Liver (tissue), 9 donors: ENCODE results near the gene DDOST. TPM values are rescaled to one million over a fixed set of nuclear protein-coding genes. Genes with fewer than 3 reads are reported as not detected.

ENCODE experiments used
- DNase-seq: peaks from one replicate; pipeline ENCODE4 v3.0.0-alpha.2; 2017; ENCODE audit warnings: low spot score
- H3K27ac ChIP-seq, 2 donors: one replicate each; pipeline ENCODE4 v1.7.0; 2013; ENCODE audit warnings: inconsistent platforms in 2 of 2, low read length in 2 of 2, control low read depth in 1 of 2, low read depth in 1 of 2, mild to moderate bottlenecking in 1 of 2
- H3K27me3 ChIP-seq, 4 donors: one replicate each; pipeline versions ENCODE4 v1.6.1 to v1.7.0; 2013; ENCODE audit warnings: low read length in 3 of 4, inconsistent platforms in 1 of 4, mild to moderate bottlenecking in 1 of 4, moderate library complexity in 1 of 4; ENCODE audit not compliant: control insufficient read depth in 4 of 4, insufficient read depth in 4 of 4
- H3K36me3 ChIP-seq, 4 donors: one replicate each; pipeline versions ENCODE4 v1.6.1 to v1.7.0; 2013; ENCODE audit warnings: low read length in 3 of 4, mild to moderate bottlenecking in 3 of 4, low read depth in 1 of 4, moderate library complexity in 1 of 4; ENCODE audit not compliant: control insufficient read depth in 4 of 4, insufficient read depth in 3 of 4
- H3K4me1 ChIP-seq, 4 donors: one replicate each; pipeline versions ENCODE4 v1.6.1 to v1.7.0; 2013; ENCODE audit warnings: low read length in 3 of 4, mild to moderate bottlenecking in 3 of 4, moderate library complexity in 1 of 4; ENCODE audit not compliant: control insufficient read depth in 4 of 4, insufficient read depth in 4 of 4
- H3K4me3 ChIP-seq, 3 donors: one replicate each; pipeline versions ENCODE4 v1.6.1 to v1.7.0; 2013; ENCODE audit warnings: low read length in 3 of 3, control low read depth in 1 of 3, low read depth in 1 of 3, mild to moderate bottlenecking in 1 of 3
- H3K9ac ChIP-seq, 2 donors: one replicate each; pipeline ENCODE4 v1.7.0; 2013; ENCODE audit warnings: low read length in 2 of 2, mild to moderate bottlenecking in 2 of 2, moderate library complexity in 2 of 2, control low read depth in 1 of 2, low read depth in 1 of 2
- H3K9me3 ChIP-seq, 4 donors: one replicate each; pipeline versions ENCODE4 v1.6.1 to v1.7.0; 2013; ENCODE audit warnings: low read length in 3 of 4; ENCODE audit not compliant: control insufficient read depth in 4 of 4
- EGR1 ChIP-seq, 2 donors: IDR thresholded peaks; 2 replicates each; pipeline ENCODE4 v1.6.1; 2016 to 2018; ENCODE audit warnings: antibody characterized with exemption in 2 of 2, low read depth in 2 of 2
- FOXA1 ChIP-seq: IDR thresholded peaks from 2 replicates; pipeline ENCODE4 v1.6.1; 2016; ENCODE audit warnings: antibody characterized with exemption
- GABPA ChIP-seq, 2 donors: IDR thresholded peaks in 1 of 2; conservative IDR thresholded peaks in 1 of 2; 2 replicates each; pipeline ENCODE4 v1.6.1; 2016; ENCODE audit warnings: antibody characterized with exemption in 2 of 2, mild to moderate bottlenecking in 1 of 2, moderate library complexity in 1 of 2
- HNF4A ChIP-seq, 2 donors: conservative IDR thresholded peaks; 2 replicates each; pipeline ENCODE4 v1.6.1; 2016; ENCODE audit warnings: antibody characterized with exemption in 2 of 2, mild to moderate bottlenecking in 2 of 2
- HNF4G ChIP-seq: IDR thresholded peaks from 2 replicates; pipeline ENCODE4 v1.6.1; 2016; ENCODE audit warnings: antibody characterized with exemption
- JUND ChIP-seq, 2 donors: IDR thresholded peaks; 2 replicates each; pipeline ENCODE4 v1.6.1; 2016; ENCODE audit warnings: antibody characterized with exemption in 2 of 2
- NR2F2 ChIP-seq: IDR thresholded peaks from 2 replicates; pipeline ENCODE4 v1.6.1; 2016; ENCODE audit warnings: antibody characterized with exemption
- RAD21 ChIP-seq, 2 donors: IDR thresholded peaks; 2 replicates each; pipeline ENCODE4 v1.6.1; 2016; ENCODE audit warnings: antibody characterized with exemption in 2 of 2, mild to moderate bottlenecking in 2 of 2
- RXRA ChIP-seq, 2 donors: IDR thresholded peaks; 2 replicates each; pipeline ENCODE4 v1.6.1; 2017 to 2018; ENCODE audit warnings: antibody characterized with exemption in 2 of 2, mild to moderate bottlenecking in 1 of 2
- SP1 ChIP-seq: IDR thresholded peaks from 2 replicates; pipeline ENCODE4 v1.6.1; 2018; ENCODE audit warnings: antibody characterized with exemption, mild to moderate bottlenecking
- YY1 ChIP-seq: IDR thresholded peaks from 2 replicates; pipeline ENCODE4 v1.6.1; 2016; ENCODE audit warnings: antibody characterized with exemption, mild to moderate bottlenecking
- WGBS: extraction: QIAGEN DNeasy Blood & Tissue Kit; methylation state at CpG from one replicate; pipeline ENCODE4 v1.1.7; 2013; 5-methylcytosine and 5-hydroxymethylcytosine counted together
- polyA plus RNA-seq, 2 donors: library from polyadenylated mRNA; stranded (reverse) in 1 of 2; unstranded in 1 of 2; fragments of 200-250 nt in 1 of 2; fragments of >200 nt in 1 of 2; fragmentation: Nextera tagmentation in 1 of 2; extraction: Ambion mirVana in 1 of 2; gene quantifications; one replicate each; pipeline versions ENCODE4 v1.2.1 to v1.2.3, GENCODE V29; 2013 to 2015
- total RNA-seq, 2 donors: library from RNA; depleted of rRNA; stranded (reverse); fragments of >200 nt; gene quantifications; one replicate each; pipeline ENCODE4 v1.2.3, GENCODE V29; 2014
- TF ChIP-seq, protein P1 (sequence below): IDR thresholded peaks from 2 replicates; pipeline ENCODE4 v1.6.1; 2016; ENCODE audit warnings: antibody characterized with exemption
- TF ChIP-seq, protein P2 (sequence below): IDR thresholded peaks from 2 replicates; pipeline ENCODE4 v1.6.1; 2016; ENCODE audit warnings: antibody characterized with exemption, mild to moderate bottlenecking
- TF ChIP-seq, protein P3 (sequence below): IDR thresholded peaks from 2 replicates; pipeline ENCODE4 v1.6.1; 2016; ENCODE audit warnings: antibody characterized with exemption
- donor health status: healthy.
- donor health status: healthy.
- donor health status: healthy.
- donor health status: healthy.
- donor health status: healthy.

Gene DDOST
- total and polyA plus RNA-seq, 4 donors = 70.2 to 193 (median 164) TPM

DNA sequence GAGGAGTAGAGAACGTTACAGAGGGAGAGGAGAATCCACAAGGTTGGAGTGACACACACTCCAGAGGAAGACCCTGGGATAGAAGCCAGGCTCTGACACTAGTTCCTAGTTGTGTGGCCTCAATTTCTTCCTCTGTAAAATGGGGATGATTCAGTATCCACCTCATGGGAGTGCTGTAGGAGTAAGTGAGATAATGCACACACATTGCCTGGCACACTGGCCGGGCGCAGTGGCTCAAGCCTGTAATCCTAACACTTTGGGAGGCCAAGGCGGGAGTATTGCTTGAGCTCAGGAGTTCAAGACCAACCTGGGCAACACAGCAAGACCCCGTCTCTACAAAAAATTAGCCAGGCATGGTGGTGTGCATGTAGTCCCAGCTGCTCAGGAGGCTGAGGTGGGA, 47.7 kb upstream of the DDOST start:
- no peak overlapping the region for H3K4me3 ChIP-seq

DNA sequence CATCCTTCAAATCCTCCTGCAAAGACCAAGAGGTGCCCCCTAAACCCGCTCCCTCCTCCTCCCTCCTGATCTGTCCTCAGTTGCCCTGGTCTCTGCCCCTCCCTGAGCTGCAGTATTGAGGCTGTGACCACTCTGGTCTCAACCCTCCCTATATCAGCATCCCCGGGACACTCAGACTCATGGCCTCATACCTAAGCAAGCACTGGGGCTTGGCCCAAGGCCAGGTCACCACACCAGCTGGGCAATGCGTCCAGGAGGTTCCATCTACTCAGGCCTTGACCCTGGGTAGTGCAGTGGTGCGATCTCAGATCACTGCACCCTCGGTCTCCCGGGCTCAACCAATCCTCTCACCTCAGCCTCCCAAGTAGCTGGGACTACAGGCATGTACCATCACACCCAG, 46.9 kb upstream of the DDOST start:
- Histone ChIP-seq H3K9me3 (no peaks in the 10 kb centered on the region), H3K9ac (no peak overlapping the region), H3K4me3 (no peak overlapping the region), H3K36me3 (no peaks in the 10 kb centered on the region), H3K27me3 (no peaks in the 10 kb centered on the region), H3K27ac (no peak overlapping the region), H3K4me1 (no peaks in the 10 kb centered on the region)
- DNase-seq = no peak
- 83% methylated on average over 6 of the region's 6 CpGs for WGBS
- TF ChIP-seq, protein P1, sequence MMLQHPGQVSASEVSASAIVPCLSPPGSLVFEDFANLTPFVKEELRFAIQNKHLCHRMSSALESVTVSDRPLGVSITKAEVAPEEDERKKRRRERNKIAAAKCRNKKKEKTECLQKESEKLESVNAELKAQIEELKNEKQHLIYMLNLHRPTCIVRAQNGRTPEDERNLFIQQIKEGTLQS = no peak

More for the DNA sequence above, 47.7 kb upstream of the DDOST start:
- no peaks in the 10 kb centered on the region for H3K36me3 ChIP-seq
- no peaks in the 10 kb centered on the region for H3K9me3 ChIP-seq
- 85% methylated on average over 5 of the region's 5 CpGs for WGBS
- DNase-seq = no peak
- no peak overlapping the region for H3K27ac ChIP-seq
- no peaks in the 10 kb centered on the region for H3K27me3 ChIP-seq
- H3K4me1 ChIP-seq = no peaks in the 10 kb centered on the region
- no peak overlapping the region for H3K9ac ChIP-seq
- TF ChIP-seq, protein P2, sequence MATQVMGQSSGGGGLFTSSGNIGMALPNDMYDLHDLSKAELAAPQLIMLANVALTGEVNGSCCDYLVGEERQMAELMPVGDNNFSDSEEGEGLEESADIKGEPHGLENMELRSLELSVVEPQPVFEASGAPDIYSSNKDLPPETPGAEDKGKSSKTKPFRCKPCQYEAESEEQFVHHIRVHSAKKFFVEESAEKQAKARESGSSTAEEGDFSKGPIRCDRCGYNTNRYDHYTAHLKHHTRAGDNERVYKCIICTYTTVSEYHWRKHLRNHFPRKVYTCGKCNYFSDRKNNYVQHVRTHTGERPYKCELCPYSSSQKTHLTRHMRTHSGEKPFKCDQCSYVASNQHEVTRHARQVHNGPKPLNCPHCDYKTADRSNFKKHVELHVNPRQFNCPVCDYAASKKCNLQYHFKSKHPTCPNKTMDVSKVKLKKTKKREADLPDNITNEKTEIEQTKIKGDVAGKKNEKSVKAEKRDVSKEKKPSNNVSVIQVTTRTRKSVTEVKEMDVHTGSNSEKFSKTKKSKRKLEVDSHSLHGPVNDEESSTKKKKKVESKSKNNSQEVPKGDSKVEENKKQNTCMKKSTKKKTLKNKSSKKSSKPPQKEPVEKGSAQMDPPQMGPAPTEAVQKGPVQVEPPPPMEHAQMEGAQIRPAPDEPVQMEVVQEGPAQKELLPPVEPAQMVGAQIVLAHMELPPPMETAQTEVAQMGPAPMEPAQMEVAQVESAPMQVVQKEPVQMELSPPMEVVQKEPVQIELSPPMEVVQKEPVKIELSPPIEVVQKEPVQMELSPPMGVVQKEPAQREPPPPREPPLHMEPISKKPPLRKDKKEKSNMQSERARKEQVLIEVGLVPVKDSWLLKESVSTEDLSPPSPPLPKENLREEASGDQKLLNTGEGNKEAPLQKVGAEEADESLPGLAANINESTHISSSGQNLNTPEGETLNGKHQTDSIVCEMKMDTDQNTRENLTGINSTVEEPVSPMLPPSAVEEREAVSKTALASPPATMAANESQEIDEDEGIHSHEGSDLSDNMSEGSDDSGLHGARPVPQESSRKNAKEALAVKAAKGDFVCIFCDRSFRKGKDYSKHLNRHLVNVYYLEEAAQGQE = no peak
- TF ChIP-seq EGR1 (IDR thresholded peaks at IDR 0.05; ENCODE audit: low read depth in 2 of 2) (no peak), RAD21 (IDR thresholded peaks at IDR 0.05) (no peak), NR2F2 (no peak), JUND (IDR thresholded peaks at IDR 0.05) (no peak), FOXA1 (no peak), HNF4G (no peak), RXRA (IDR thresholded peaks at IDR 0.05) (no peak), SP1 (no peak), GABPA (IDR thresholded peaks at IDR 0.05 in 1 of 2, conservative IDR thresholded peaks at IDR 0.05 in 1 of 2) (no peak), HNF4A (conservative IDR thresholded peaks at IDR 0.05) (no peak)
- TF ChIP-seq, protein P3, sequence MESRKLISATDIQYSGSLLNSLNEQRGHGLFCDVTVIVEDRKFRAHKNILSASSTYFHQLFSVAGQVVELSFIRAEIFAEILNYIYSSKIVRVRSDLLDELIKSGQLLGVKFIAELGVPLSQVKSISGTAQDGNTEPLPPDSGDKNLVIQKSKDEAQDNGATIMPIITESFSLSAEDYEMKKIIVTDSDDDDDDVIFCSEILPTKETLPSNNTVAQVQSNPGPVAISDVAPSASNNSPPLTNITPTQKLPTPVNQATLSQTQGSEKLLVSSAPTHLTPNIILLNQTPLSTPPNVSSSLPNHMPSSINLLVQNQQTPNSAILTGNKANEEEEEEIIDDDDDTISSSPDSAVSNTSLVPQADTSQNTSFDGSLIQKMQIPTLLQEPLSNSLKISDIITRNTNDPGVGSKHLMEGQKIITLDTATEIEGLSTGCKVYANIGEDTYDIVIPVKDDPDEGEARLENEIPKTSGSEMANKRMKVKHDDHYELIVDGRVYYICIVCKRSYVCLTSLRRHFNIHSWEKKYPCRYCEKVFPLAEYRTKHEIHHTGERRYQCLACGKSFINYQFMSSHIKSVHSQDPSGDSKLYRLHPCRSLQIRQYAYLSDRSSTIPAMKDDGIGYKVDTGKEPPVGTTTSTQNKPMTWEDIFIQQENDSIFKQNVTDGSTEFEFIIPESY = no peak

DNA sequence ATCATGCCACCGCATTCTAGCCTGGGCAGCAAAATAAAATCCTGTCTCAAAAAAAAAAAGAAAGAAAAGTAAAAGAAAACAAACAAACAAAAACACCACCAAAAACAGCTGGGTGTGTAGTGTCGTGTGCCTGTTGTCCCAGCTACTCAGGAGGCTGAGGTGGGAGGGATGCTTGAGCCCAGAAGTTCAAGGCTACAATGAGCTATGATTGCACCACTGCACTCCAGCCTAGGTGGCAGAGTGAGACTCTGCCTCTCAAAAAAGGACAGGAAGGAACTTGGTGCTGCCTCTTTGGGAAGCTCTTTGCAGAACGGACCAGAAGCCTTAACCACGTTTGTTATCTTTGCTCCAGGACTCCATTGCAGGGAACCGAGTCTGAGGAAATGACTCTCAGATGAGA, 45.7 kb upstream of the DDOST start:
- no peaks in the 10 kb centered on the region for H3K27me3 ChIP-seq
- H3K4me3 ChIP-seq = no peak overlapping the region
- DNase-seq = no peak
- no peaks in the 10 kb centered on the region for H3K9me3 ChIP-seq
- H3K4me1 ChIP-seq = no peaks in the 10 kb centered on the region
- H3K36me3 ChIP-seq = no peaks in the 10 kb centered on the region
- WGBS = 63% methylated on average over 5 of the region's 5 CpGs
- TF ChIP-seq YY1 (no peak), EGR1 (IDR thresholded peaks at IDR 0.05; ENCODE audit: low read depth in 2 of 2) (no peak), NR2F2 (no peak), GABPA (IDR thresholded peaks at IDR 0.05 in 1 of 2, conservative IDR thresholded peaks at IDR 0.05 in 1 of 2) (no peak), FOXA1 (no peak)
- TF ChIP-seq, protein P3 = no peak
- H3K9ac ChIP-seq = no peak overlapping the region
- no peak overlapping the region for H3K27ac ChIP-seq
